ENCODE results near the gene HIVEP3.

The HIVEP3 gene

DNA sequence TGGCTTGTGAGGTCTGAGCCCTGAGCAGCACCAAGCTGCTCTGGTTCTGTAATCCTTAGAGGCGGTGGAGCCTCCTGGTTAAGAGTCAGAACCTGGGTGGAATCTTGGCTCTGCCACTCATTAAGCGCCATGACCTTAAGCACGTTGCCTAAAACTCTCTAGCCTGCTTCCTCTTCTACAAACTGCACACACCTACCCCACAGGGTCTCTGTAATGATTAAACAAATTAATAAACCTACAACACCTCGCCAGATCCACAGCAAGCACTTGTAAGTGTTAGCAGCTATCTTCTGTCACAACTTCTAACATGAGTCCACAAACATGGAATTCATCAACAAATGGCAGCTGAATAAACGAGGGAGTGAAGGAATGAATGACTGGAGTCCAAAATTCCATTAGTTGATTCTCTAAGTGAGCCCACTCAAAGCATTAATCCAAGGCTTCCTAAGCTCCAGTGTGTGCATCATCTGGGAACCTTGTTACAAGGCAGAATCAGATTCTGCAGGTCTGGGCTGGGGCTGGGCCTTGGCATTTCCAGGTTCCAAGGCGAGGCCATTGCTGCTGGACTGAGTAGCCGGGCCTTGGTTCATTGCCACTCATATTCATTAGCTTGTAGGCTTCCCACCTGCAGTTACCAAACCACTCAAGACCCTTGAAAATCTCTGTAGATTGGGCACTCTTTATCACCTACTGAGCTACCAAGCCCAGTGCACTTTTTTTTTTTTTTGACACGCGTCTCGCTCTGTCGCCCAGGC is 168.6 kb downstream of the HIVEP3 start:
- no peak for DNase-seq

DNA sequence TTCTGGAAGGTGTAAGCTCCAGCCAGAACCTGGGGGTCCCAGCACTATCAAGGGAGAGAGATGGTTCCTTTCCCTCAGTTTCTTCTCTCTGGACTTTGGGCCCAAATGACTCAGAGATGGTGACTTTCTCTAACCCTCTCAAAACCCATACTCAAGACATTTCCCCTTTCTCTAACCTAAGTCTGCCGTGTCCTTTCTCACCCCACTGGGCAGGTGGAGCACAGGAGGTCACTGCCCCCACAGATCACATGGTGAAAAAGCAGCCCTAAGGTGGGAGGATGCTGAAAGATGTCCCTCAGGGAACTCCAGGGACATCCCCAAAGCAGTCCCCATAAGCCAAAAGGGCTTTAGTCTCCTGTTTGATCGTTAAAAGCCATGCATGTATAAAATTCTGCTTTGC is 173.7 kb downstream of the HIVEP3 start:
- DNase-seq, result no peak

DNA sequence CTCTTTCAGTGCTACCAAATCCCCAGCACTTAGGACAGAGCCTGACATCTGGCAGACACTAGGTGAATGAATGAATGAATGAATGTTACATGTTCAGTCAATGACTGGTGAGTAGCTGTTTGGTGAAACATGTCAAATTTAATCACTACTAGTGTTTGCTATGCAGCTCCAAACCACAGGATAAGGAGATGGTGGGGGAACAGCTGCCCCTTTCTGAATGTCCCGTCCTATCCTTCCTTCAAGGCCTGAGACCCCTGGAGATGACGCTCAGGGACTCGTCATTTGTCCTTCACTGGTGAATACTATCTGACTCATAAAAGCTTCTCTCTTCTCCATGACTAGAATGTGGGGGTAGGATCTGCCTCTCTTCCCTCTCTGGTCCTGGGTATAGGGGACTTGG is 175.4 kb downstream of the HIVEP3 start:
- DNase-seq, result no peak

DNA sequence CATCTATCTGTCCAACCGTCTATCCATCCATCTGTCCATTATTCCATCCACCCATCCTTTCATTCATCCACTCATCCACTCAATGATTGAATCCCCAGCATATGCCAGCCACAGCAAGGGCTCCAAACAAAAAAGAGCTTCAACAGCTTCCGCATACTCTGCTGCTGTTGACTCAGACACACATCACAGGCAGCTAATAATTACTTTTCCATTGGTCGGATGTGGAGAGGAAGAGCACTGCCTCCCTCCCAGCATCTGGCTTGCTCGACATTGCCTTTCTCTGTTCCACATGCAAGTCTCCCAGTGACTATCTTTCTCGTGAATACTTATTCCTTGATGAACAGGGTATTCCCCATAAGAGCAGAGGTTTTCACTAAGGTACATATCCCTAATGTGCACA is 176.5 kb downstream of the HIVEP3 start:
- no peak for DNase-seq

DNA sequence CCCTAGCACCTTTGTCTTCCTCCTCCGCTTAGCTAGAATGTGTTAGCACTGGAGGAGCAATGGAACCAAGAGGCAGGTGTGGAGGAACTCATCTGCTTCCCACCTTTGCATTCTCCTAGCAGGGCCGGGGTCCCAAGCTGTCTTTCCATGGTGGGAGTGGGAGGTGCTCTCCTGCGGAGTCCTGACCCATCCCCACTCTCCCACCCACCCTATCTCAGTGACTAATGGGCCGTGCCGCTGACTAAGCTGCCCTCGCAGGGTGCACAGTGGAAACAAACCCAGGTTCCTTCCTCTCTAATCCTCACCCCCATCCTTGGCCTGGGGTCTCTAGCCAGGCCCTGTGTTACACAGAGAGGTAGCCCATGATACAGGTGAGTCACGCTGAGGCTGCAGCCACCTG is 177.5 kb downstream of the HIVEP3 start:
- DNase-seq, result peak; percentile 42

DNA sequence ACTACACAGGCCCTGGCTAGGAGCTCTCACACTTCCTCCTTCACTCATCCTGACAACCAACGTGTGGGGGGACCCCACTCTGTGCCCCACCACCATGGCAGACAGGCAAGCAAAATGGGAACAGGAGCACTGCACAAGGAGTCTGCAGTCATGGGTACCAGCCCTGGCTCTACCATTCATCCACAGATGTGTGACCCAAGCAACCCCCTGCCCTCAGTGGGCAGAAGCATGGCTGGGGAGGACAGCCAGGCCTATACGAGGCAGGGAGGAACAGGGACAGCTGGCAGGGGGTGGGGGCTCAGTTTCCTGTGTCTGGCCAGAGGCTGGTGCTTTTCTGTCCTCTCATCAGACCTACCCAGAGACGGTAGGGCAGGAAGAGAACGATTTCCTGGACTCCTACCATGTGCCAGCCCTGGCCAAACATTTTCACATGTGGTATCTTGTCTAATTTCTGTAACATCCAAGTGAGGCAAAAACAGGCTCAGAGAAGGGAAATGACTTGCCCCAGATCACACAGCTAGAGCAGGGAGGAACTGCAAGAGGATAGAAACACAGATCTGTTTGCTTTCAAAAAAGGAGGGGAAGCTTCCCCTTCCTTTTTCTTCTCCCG is 178.0 kb downstream of the HIVEP3 start:
- peak; percentile 82 for DNase-seq

DNA sequence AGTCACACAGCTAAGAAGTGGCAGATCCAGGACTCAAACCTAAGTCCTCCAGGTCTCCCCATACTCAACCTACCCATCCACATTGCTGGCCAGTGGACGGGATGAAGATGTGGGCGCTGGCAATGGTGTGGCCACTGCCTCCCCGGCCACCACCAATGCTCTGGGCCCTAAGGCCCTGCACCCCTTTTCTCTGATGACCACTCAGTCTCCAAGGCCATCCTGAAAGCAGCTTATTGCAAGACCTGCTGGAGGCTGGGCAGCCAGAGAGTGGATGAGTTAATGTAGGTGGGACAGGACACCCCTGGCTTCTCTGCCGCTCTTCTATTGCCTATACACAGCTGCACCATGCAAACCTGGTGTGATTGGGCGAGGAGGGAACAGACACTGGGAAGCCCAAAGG is 178.7 kb downstream of the HIVEP3 start:
- DNase-seq, result no peak

DNA sequence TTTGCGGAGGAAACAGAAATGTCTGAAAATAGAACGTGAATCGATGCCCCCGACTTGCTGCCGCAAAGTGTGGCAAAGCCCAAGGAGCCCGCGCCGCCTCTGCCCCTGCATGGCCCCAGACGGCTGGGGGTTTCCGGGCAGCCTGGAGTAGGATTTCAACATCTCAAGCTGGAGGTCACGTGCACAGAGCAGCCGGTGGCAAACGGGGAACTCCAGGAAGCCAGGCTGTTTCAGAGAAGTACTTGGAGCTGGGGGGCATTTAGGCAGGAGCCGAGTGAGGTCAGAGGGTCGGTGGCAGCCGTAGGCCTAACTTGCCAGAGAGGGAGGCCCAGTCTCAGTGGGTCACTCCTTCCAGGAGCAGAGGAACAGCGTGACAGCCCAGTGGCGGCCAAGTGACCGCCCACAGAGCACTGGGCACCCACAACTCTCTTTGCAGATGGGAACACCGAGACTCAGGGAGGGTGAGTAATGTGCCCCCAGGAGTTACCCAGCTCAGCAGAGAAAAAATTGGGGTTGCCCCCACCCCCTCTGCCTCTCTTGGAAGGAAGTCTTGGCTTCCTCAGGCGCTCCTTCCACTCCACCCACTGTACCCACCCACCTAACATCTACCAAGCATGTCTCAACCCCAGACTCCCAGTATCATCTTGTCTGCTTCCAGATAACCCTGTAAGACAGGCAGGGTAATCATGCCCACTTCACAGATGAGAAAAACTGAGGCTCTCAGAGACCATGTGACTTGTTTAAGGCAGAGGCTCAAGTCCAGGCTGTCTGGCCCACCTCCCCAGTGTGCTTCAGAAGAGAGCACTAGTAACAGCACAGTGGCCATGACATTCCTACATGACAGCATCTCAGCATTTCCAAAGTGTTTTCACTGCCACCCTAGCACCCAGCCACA is 179.4 kb downstream of the HIVEP3 start:
- DNase-seq, result peak; percentile 93

DNA sequence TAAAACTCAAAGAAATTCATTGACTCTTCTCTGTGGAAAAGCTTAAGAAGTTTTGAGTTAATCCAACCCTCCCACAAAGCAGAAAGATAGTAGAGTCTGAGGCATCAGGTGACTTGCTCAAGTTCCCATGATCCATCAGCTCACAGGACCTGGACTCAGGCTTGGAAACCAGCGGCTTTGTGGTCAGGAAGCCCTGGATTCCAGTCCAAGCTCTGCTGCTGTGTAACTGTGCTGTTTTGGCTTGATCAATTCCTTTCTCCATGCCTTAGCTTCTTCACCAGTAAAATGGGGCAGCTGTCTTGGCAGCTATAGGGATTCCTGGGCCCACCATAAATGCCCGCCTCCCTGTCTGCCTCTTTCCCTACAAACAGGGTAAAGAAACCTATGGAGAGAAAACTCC is 180.2 kb downstream of the HIVEP3 start:
- no peak for DNase-seq

DNA sequence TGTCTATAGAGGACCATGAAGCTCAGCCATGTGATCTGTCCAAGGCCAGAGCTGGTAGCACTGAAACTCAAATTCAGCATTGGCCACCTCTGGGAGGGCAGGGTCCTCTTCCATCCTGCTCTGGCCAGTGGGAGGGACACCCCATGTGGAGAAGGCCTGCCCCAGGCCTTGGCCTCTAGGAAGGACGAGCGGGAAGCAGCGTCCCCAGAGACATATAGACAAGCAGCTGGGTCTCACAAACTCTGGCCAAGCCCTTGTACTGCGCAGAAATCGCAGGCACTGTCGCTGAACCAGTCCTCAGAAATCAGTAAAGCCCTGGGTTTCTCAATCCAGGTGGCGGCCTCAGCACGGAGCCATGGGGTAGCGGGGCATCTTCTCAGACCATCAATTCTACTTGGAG is 180.7 kb downstream of the HIVEP3 start:
- DNase-seq, result no peak

DNA sequence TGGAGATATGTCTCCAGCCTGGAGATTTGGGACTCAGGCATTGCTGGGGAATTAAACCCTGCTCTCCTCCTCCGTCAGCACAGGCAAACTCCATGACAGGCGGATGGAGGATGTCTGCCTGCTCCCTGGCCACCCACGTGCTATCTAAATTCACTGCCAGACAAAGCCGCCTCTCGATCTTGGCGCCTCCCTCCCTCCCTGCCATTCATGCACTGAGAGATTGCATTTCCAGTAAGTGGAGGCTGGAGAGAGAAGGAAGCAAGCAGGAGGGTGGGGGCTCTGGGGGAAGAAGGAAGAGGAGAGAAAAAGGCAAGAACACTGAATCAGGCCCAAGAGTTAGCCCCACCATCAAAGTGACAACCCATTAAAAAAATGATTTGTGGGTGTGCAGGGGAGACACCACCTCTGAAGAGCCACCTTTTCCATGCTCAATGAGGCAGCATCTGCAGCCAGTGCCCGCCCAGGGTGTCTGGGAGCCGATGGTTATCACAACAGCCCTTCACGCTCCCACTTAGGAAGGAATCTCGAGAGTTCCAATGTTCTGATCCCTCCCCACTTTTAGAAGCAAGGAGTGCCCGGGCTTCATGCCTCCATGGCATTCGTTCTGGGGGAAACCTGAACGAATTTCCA is 183.0 kb downstream of the HIVEP3 start:
- no peak for DNase-seq

DNA sequence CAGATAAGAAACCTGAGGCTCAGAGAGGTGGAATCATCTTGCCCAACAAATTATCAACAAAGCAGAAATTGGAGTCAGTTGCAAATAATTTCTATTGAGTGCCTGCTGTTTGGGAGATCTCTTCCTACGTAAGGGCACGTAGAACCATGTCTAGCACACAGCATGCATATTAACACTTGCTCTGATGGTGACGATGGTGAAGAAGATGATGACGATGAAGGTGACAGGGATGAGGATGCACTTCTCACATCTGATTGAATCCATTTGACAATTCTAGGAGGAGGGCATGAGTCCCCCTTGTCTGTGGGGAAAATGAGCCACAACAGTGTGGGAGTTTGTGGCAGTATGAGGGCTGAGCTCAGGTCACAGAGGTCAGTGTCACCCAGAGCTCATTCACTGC is 183.6 kb downstream of the HIVEP3 start:
- DNase-seq, result no peak

DNA sequence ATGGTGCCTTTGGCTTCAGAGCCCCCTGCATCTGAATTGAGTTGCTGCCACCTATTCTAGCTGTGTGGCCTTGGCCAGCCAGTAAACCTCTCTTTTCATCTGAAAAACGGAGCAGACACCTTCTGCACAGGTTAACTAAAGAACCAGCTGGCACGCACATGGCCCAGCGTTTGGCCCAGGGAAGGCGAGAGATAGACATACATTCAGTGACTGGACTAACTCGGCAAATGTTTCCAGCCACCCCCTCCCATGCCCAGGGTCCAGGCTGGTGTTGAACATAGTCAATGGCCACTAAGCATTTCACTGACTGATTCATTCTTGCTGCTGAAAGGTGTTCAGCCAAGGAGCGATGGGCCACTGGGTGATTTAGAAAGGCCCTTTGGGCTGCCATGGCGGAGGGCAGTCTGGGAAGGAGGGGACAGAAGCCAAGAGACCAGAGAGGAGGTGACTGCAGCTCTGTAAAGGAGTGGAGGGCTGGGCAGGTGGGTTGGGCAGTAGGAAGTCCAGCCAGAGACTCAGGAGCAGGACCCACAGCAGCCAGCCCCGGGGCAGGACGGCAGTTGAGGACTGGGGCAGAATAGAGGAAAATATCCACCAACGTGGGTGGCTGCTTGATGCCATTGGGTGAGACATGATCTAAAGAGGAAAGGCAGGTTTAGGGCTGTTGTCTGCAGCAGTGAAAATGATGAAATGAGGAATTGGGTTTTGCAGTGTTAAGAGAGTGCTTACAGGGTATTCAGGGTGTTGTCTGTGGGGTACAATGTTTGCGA is 184.3 kb downstream of the HIVEP3 start:
- DNase-seq, result no peak

DNA sequence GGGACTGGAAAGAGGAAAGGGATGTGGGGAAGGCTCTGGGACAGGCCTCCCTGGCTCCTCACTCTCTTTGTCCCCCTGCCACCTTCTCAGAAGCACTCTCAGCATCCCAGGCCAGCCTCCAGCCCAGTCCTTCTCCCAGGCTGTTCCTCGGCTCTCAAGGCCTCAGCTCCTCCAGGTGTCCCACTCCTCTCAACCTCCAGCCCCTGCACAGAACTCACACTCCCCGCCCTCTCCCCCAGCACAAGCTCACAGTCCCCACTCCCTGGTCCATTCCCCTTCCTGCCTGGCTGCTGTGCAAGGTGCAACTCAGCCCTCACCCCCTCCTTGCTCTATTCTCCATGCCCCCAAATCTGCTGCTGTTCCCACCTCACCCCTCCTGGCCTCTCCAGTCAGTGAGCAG is 185.0 kb downstream of the HIVEP3 start:
- no peak for DNase-seq

DNA sequence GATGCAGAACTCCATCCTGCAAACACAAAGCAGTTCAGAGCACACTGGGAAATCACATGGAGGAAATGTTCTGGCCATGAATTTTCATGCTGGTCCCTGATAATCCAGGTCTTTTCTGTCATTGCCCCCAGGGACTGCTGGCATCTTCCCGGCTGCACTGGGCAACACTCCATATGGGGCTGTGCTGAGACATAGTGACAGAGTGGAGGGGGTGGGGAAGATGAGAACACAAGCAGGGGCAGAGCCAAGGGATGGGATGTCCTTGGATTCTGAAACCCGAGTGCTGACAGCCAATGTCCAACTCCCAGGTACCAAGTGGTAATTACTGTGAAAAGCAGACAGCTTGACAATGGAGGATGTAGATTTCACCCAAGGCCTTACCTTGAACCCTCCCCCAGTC is 185.7 kb downstream of the HIVEP3 start:
- no peak for DNase-seq

DNA sequence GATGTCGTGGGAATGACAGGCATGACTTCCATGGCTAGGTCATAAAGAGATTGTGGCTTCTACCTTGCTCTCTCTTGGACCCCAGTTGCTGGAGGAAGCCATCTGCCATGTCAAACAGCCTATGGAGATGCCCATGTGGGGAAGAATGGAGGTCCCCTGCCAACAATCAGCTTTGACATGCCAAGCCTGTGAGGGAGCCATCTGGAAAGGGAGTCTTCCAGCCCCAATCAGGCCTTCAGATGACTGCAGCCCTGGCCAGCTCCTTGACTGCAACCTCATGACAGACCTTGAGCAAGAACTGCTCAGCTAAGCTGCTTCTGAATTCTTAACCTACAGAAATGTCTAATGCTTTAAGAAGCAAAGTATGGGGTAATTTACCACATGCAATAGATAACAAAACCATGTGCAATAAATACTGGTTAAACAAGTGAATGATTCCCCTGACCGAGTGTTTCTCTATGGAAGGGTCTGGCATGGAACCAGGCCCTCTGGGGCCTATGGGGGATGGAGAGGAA is 187.1 kb downstream of the HIVEP3 start:
- DNase-seq, result no peak

DNA sequence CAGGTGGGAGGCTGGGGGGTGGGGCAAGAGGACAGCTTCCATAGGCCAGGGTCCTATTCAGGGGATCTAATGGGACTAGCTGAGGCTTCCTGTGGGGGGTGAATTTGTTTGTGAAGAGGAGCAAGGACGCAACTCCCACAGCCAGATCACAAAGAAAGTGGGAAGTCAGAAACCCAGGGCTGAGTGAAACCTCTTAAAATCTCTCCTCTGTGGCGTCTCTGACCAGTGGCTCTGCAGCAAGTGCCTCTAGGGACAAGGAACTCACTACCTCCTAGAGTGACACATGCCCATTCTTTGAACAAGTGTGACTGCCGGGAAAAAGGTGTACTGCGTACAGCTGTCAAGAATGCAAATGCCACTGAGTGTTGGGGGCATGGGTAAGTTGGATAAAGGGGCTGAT is 187.9 kb downstream of the HIVEP3 start:
- DNase-seq, result no peak

DNA sequence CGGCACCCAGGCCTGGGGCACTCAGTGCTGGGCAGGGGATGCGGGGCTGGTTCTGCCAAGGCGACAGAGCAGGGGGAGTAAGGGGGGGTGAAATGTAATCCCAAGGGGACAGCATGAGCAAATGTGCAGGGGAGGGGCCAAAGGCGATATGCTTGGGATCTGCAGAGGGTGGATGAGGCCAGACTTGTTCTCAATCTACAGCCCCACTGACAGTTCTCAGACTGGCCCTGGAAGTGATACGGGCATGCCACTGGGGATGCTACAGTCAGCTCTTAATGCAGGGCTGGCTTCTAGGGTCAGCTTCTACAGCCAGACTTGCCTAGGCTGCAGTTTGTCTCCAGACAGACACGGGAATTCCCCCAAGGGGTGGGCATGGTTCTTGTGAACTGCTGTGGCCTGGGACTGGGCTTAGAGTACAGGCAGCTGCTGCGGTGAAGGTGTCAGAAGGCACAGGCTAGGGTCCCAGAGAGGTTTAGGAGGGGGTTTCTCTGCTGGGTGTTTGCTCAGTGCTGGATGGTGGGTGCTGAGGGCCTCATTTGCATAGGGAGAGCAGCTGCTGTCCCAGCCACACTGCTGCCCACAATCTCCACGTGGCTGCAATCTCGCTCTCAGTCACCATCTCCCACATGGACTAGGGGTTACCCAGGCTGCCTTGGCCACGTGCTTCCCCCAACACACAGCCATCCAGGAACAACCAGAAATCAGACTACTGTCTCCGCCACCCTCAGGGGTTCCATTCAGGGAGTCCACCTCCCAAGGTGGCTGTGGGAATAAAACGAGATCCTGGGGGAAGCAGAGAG is 190.1 kb downstream of the HIVEP3 start:
- DNase-seq, result peak; percentile 87

DNA sequence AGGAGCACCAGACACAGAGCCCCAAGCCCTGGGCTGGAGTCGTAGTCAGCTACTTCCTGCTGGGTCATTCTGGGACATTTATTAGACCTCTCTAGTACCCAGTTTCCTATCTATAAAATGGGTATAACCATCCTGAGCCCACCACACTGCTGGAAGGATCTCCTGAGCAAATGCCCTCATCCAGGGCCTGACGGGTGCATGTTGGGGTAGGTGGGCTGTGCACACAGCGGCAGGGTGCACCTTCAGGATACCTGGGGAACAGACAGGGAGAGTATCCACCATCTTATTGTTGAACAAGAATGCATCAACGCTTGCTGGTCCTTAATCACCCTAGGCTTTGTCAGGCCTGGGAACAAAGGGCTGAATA is 191.0 kb downstream of the HIVEP3 start:
- DNase-seq, result no peak

DNA sequence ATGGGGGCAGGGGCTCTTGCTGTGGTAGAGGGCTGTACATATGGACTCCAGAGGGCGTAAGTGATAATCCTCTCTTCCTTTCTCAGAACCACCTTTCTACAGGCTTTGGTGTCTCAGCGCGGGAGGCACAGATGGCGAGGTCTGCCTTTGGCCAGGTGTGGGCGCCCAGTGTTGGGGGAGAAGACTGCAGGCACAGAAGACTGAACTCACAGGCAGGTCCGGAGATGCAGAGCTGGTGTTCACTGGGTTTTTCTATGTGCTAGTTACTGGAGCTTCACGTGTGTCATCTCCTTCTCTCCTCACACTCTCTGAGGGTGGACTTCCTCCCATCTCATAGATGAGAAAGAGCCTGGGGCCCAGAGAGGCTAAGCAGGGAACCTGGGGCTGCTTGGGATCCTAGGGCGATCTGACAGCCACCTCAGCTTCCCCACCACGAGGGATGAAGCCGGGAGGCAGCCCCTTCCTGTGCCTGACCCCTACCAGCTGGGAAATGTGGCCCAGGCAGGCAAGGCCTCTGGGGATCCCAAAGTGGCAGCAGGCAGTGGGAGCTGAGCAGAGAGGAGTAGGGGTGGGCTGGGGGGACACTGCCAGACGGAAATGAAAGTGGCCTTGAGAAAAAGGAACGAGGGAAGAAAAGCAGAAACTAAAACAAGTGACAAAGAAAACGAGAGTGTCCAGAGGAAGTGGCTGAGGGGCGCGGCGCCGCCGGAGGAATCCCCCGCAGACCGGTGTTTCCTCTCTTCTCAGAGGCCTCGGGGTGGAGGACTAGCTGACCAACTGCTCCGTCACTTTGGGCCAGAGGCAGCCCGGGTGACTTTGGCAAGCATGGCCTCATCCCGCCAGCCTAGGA is 191.6 kb downstream of the HIVEP3 start:
- DNase-seq, result peak; percentile 56

DNA sequence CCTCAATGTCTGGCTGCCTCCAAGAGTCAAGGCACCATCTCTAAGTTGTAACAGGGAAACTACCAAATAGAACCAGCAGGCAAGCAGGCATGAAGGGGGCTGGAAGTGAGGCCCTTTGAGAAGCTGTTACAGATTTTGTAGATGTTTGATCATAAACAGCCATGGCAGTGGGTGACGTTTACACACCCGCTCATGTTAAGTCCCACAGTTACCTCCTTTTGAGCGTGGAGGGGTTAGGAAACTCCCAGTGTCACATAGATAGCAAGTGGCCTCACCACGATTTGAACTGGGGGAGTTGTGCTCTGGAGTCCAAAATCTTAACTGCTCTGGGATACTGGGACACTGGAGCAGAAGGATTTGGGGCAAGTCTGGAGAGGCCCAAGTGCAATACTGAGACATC is 192.4 kb downstream of the HIVEP3 start:
- no peak for DNase-seq
